A549 (cell line): Measurements from ENCODE around the gene PTGER2.

ENCODE experiments used
- CEBPB ChIP-seq, 2 experiments: fragments of >200 bp in 1 of 2; sonication (Bioruptor Twin) in 1 of 2; formaldehyde crosslinking in 1 of 2; IDR thresholded peaks; 2 replicates each; pipeline ENCODE4 v1.6.1; 2012 to 2016
- CTCF ChIP-seq: fragments of >200 bp; sonication (Bioruptor Twin); formaldehyde crosslinking; IDR thresholded peaks from 3 replicates; pipeline ENCODE4 v1.5.1; 2016
- EP300 ChIP-seq, 2 experiments: fragments of >200 bp; sonication (Bioruptor Twin); formaldehyde crosslinking; IDR thresholded peaks; 2 replicates in 1 of 2; 3 replicates in 1 of 2; pipeline ENCODE4 v1.6.1; 2016 to 2017
- KDM1A ChIP-seq: fragments of 200-600 bp; sonication (generic); IDR thresholded peaks from 2 replicates; pipeline ENCODE4 v1.6.1; 2016; ENCODE audit warnings: low read depth, mild to moderate bottlenecking
- RAD21 ChIP-seq, 2 experiments: fragments of >200 bp in 1 of 2; sonication (Bioruptor Twin) in 1 of 2; formaldehyde crosslinking in 1 of 2; IDR thresholded peaks in 1 of 2; conservative IDR thresholded peaks in 1 of 2; 2 replicates in 1 of 2; 3 replicates in 1 of 2; pipeline ENCODE4 v1.6.1; 2012 to 2018; ENCODE audit warnings: inconsistent platforms in 1 of 2
- REST ChIP-seq: fragments of 200-600 bp; sonication (generic); IDR thresholded peaks from 2 replicates; pipeline ENCODE4 v1.6.1; 2016; ENCODE audit warnings: antibody characterized with exemption, mild to moderate bottlenecking, moderate library complexity
- USF2 ChIP-seq: fragments of 450-650 bp; IDR thresholded peaks from 2 replicates; pipeline ENCODE4 v1.6.1; 2014; ENCODE audit warnings: antibody characterized with exemption
- TF ChIP-seq, protein P1 (sequence below): fragments of 150-350 bp; IDR thresholded peaks from 2 replicates; pipeline ENCODE4 v1.6.1; 2014; ENCODE audit warnings: low read depth, mild to moderate bottlenecking, low read length
- TF ChIP-seq, protein P2 (sequence below): IDR thresholded peaks from 2 replicates; pipeline ENCODE4 v1.6.1; 2012

DNA sequence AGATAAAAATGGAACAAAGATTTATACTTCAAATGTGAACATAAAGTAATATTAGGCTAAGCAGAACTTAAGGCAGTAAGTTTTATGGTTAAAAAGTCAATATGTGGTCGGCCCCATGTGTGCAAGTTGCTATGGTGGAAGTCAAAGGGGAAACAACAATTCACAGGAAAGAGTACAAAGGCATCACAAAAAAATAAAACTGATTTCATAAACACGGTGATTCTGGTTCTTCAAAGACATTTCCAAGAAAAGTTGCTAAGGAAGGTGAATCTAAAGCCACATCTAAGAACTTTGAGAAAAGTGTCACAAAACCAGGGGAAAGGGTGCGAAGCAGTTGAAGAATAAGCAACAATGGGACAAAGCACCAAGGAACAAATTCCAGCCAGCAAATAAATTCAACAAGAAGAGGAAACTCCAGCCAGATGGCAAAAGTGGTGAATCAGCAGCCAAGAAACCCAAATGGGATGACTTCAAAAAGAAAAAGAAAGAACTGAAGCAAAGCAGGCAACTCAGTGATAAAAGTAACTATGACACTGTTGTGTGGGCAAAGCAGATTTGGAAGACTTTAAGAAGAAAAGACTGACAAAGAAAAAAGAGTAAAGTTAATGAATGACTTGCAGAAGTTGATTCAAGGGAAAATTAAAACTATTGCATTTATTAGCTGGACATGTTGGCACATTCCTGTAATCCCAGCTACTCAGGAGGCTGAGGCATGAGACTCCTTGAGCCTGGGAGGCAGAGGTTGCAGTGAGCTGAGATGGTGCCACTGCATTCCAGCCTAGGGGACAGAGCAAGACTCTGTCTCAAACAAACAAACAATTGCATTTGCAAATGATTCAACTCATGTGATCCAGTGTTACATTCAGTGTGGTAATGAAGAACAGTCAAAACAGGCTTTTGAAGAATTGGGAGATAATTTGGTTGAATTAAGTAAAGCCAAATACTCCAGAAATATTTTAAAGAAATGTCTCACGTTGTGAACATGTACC is 27.2 kb upstream of the PTGER2 start:
- TF ChIP-seq USF2 (no peak), CTCF (no peak), RAD21 (conservative IDR thresholded peaks at IDR 0.05 in 1 of 2, IDR thresholded peaks at IDR 0.05 in 1 of 2) (no peak), CEBPB (IDR thresholded peaks at IDR 0.05) (no peak), EP300 (IDR thresholded peaks at IDR 0.05) (no peak), KDM1A (no peak), REST (no peak)
- TF ChIP-seq, protein P1, sequence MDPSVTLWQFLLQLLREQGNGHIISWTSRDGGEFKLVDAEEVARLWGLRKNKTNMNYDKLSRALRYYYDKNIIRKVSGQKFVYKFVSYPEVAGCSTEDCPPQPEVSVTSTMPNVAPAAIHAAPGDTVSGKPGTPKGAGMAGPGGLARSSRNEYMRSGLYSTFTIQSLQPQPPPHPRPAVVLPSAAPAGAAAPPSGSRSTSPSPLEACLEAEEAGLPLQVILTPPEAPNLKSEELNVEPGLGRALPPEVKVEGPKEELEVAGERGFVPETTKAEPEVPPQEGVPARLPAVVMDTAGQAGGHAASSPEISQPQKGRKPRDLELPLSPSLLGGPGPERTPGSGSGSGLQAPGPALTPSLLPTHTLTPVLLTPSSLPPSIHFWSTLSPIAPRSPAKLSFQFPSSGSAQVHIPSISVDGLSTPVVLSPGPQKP: no peak
- TF ChIP-seq, protein P2, sequence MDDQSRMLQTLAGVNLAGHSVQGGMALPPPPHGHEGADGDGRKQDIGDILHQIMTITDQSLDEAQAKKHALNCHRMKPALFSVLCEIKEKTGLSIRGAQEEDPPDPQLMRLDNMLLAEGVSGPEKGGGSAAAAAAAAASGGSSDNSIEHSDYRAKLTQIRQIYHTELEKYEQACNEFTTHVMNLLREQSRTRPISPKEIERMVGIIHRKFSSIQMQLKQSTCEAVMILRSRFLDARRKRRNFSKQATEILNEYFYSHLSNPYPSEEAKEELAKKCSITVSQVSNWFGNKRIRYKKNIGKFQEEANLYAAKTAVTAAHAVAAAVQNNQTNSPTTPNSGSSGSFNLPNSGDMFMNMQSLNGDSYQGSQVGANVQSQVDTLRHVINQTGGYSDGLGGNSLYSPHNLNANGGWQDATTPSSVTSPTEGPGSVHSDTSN: no peak
